SK-N-DZ (cell line): Measurements from ENCODE around the gene SSH3. TPM values are rescaled to one million over a fixed set of nuclear protein-coding genes. Genes with fewer than 3 reads are reported as not detected.
A peak's percentile ranks its signal among the peaks of the same experiment; 100 is the strongest.

Source experiments
- DNase-seq: peaks from one replicate; pipeline ENCODE4 v3.0.0-alpha.2; 2015; ENCODE audit warnings: low spot score
- polyA plus RNA-seq, 2 experiments: library from polyadenylated mRNA; depleted of rRNA; stranded (reverse); fragments of >200 nt; gene quantifications; 2 replicates each; pipeline ENCODE4 v1.2.3, GENCODE V29; 2014

The SSH3 gene
- polyA plus RNA-seq (2014; cell fraction: cytosol; rRNA removed), result 0.24 and 0.29 TPM in 2 replicates
- 3.8 and 14.4 TPM in 2 replicates for polyA plus RNA-seq (2014; cell fraction: nucleus; rRNA removed)

GRCh38 chr11:67303132-67303834, at the start of gene SSH3:
Gene SSH3 (plus strand): TSS chr11:67303530. CDS start chr11:67303626, 96 bp downstream.
- no peak for DNase-seq

- DNase-seq, result no peak
Observed at GRCh38 chr11:67253872-67254624, 49.3 kb upstream of the SSH3 start.

GRCh38 chr11:67254798-67255197, 48.5 kb upstream of the SSH3 start:
- no peak for DNase-seq

GRCh38 chr11:67255353-67255752, 48.0 kb upstream of the SSH3 start:
- DNase-seq, result no peak

GRCh38 chr11:67255864-67256263, 47.5 kb upstream of the SSH3 start:
- DNase-seq, result no peak

GRCh38 chr11:67256477-67257135, 46.7 kb upstream of the SSH3 start:
- no peak for DNase-seq

GRCh38 chr11:67260406-67260805, 42.9 kb upstream of the SSH3 start:
- no peak for DNase-seq

- peak; percentile 68 for DNase-seq
Observed at GRCh38 chr11:67260885-67261639, 42.3 kb upstream of the SSH3 start.

- DNase-seq, result no peak
Observed at GRCh38 chr11:67261640-67261945, 41.7 kb upstream of the SSH3 start.

- DNase-seq, result peak; percentile 36
Observed at GRCh38 chr11:67261946-67262681, 41.2 kb upstream of the SSH3 start.

GRCh38 chr11:67262731-67263675, 40.3 kb upstream of the SSH3 start:
- peak; percentile 85 for DNase-seq

- no peak for DNase-seq
Observed at GRCh38 chr11:67264260-67264659, 39.1 kb upstream of the SSH3 start.

GRCh38 chr11:67264877-67265632, 38.3 kb upstream of the SSH3 start:
- DNase-seq, result no peak

GRCh38 chr11:67265633-67266448, 37.5 kb upstream of the SSH3 start:
- peak; percentile 53 for DNase-seq

- no peak for DNase-seq
Observed at GRCh38 chr11:67266449-67267187, 36.7 kb upstream of the SSH3 start, which contains the start of gene GRK2. Gene GRK2 (plus strand): TSS chr11:67266473. CDS start chr11:67266700, 227 bp downstream.

GRCh38 chr11:67267188-67268080, 35.9 kb upstream of the SSH3 start:
- no peak for DNase-seq
